ENCODE measurements around the gene NCOA7. TPM values are rescaled to one million over a fixed set of nuclear protein-coding genes. Genes with fewer than 3 reads are reported as not detected.
"Not testable (repeated sequence)": the region's sequence is repeated elsewhere in the genome, so short reads cannot be mapped to it uniquely, and the experiment has no call there.

The NCOA7 gene
- total RNA-seq, 4 donors from 2014 or later = 11.1 to 28.4 (median 22.1) TPM

- Histone ChIP-seq H3K4me3 (no peak overlapping the region), H3K36me3 (no peaks in the 10 kb centered on the region), H3K4me1 (peaks cover 25% of the 10 kb centered on the region), H3K27ac (no peak overlapping the region), H3K9me3 (no peaks in the 10 kb centered on the region), H3K27me3 (no peaks in the 10 kb centered on the region)
- WGBS = 49% methylated on average over 6 of the region's 6 CpGs
- DNase-seq (ENCODE audit: low spot score in 2 of 2) = no peak
- TF ChIP-seq EP300 (IDR thresholded peaks at IDR 0.05) (no peak), CTCF (IDR thresholded peaks at IDR 0.05) (no peak), POLR2A (IDR thresholded peaks at IDR 0.05) (no peak), POLR2AphosphoS5 (IDR thresholded peaks at IDR 0.05) (no peak)
These were observed 159.5 kb downstream of the NCOA7 start for GRCh38 chr6:125950293-125950692.

GRCh38 chr6:125950716-125951115 lies 160.0 kb downstream of the NCOA7 start:
- not testable (repeated sequence) for H3K4me3 ChIP-seq; H3K36me3 ChIP-seq; H3K27me3 ChIP-seq; DNase-seq (ENCODE audit: low spot score in 2 of 2); H3K27ac ChIP-seq; H3K9me3 ChIP-seq
- WGBS = 89% methylated on average over 6 of the region's 6 CpGs
- peaks cover 21% of the 10 kb centered on the region for H3K4me1 ChIP-seq

- no peak overlapping the region for H3K4me3 ChIP-seq
- WGBS = 86% methylated on average over 1 of the region's 1 CpG
These were observed 160.6 kb downstream of the NCOA7 start for GRCh38 chr6:125951323-125951722.

GRCh38 chr6:125952764-125953501 lies 162.2 kb downstream of the NCOA7 start:
- H3K9me3 ChIP-seq = no peaks in the 10 kb centered on the region
- H3K4me1 ChIP-seq = peaks cover 15% of the 10 kb centered on the region
- H3K36me3 ChIP-seq = no peaks in the 10 kb centered on the region
- H3K4me3 ChIP-seq = no peak overlapping the region
- DNase-seq (ENCODE audit: low spot score in 2 of 2) = no peak
- H3K27ac ChIP-seq = no peak overlapping the region
- H3K27me3 ChIP-seq = no peaks in the 10 kb centered on the region
- no peak for TF ChIP-seq CTCF (IDR thresholded peaks at IDR 0.05)
- WGBS = 75% methylated on average over 7 of the region's 7 CpGs

More at GRCh38 chr6:125951323-125951722, 160.6 kb downstream of the NCOA7 start:
- Histone ChIP-seq H3K4me1 (peaks cover 20% of the 10 kb centered on the region), H3K27me3 (no peaks in the 10 kb centered on the region), H3K27ac (no peak overlapping the region), H3K9me3 (no peaks in the 10 kb centered on the region), H3K36me3 (no peaks in the 10 kb centered on the region)
- no peak for TF ChIP-seq EP300 (IDR thresholded peaks at IDR 0.05)
- no peak for TF ChIP-seq POLR2A (IDR thresholded peaks at IDR 0.05)
- no peak for TF ChIP-seq CTCF (IDR thresholded peaks at IDR 0.05)
- no peak for TF ChIP-seq POLR2AphosphoS5 (IDR thresholded peaks at IDR 0.05)
- no peak for DNase-seq (ENCODE audit: low spot score in 2 of 2)

GRCh38 chr6:125953502-125953875 lies 162.7 kb downstream of the NCOA7 start:
- Histone ChIP-seq H3K9me3 (no peaks in the 10 kb centered on the region), H3K36me3 (no peaks in the 10 kb centered on the region), H3K4me1 (peaks cover 18% of the 10 kb centered on the region), H3K4me3 (no peak overlapping the region), H3K27ac (no peak overlapping the region), H3K27me3 (no peaks in the 10 kb centered on the region)
- whole genome bisulfite sequencing = 80% methylated on average over 1 of the region's 11 CpGs
- DNase-seq (ENCODE audit: low spot score in 2 of 2) = no peak
- no peak for TF ChIP-seq POLR2AphosphoS5 (IDR thresholded peaks at IDR 0.05)
- TF ChIP-seq CTCF (IDR thresholded peaks at IDR 0.05) = no peak
- TF ChIP-seq EP300 (IDR thresholded peaks at IDR 0.05) = no peak
- TF ChIP-seq POLR2A (IDR thresholded peaks at IDR 0.05) = no peak

All from suprapubic skin (tissue), 4 donors.